Raji (cell line): ENCODE measurements around the gene FAM114A1.

Experiments used
- POLR2A ChIP-seq: IDR thresholded peaks from 2 replicates; pipeline ENCODE4 v1.6.1; 2011; ENCODE audit warnings: low read depth, low read length, control low read depth; ENCODE audit not compliant: insufficient read depth

The FAM114A1 gene

GRCh38 chr4:38931125-38931524 is 63.5 kb downstream of the FAM114A1 start:
- no peak for TF ChIP-seq POLR2A

GRCh38 chr4:38935391-38936073 is 67.9 kb downstream of the FAM114A1 start:
- TF ChIP-seq POLR2A = no peak

GRCh38 chr4:38939165-38939564 is 71.6 kb downstream of the FAM114A1 start:
- no peak for TF ChIP-seq POLR2A

- TF ChIP-seq POLR2A = no peak
Measured at GRCh38 chr4:38940476-38940875, 72.9 kb downstream of the FAM114A1 start.

- TF ChIP-seq POLR2A = no peak
Measured at GRCh38 chr4:38943343-38943742, 75.7 kb downstream of the FAM114A1 start.

- no peak for TF ChIP-seq POLR2A
Measured at GRCh38 chr4:38944440-38944839, 76.8 kb downstream of the FAM114A1 start.

- no peak for TF ChIP-seq POLR2A
Measured at GRCh38 chr4:38946919-38947318, 79.3 kb downstream of the FAM114A1 start.

- no peak for TF ChIP-seq POLR2A
Measured at GRCh38 chr4:38948551-38948950, 80.9 kb downstream of the FAM114A1 start.

GRCh38 chr4:38949411-38950051 is 81.9 kb downstream of the FAM114A1 start:
- no peak for TF ChIP-seq POLR2A

GRCh38 chr4:38950159-38950558 is 82.6 kb downstream of the FAM114A1 start:
- TF ChIP-seq POLR2A = no peak

GRCh38 chr4:38950734-38951133 is 83.1 kb downstream of the FAM114A1 start:
- TF ChIP-seq POLR2A = no peak

- TF ChIP-seq POLR2A = no peak
Measured at GRCh38 chr4:38951598-38951997, 84.0 kb downstream of the FAM114A1 start.

- TF ChIP-seq POLR2A = no peak
Measured at GRCh38 chr4:38952017-38952416, 84.4 kb downstream of the FAM114A1 start.

GRCh38 chr4:38954727-38955126 is 87.1 kb downstream of the FAM114A1 start:
- TF ChIP-seq POLR2A = no peak

- TF ChIP-seq POLR2A = no peak
Measured at GRCh38 chr4:38955957-38956356, 88.4 kb downstream of the FAM114A1 start.

- TF ChIP-seq POLR2A = no peak
Measured at GRCh38 chr4:38957261-38957815, 89.7 kb downstream of the FAM114A1 start.

GRCh38 chr4:38957893-38958292 is 90.3 kb downstream of the FAM114A1 start:
- TF ChIP-seq POLR2A = no peak
